Lung (tissue), 12 donors: Measurements from ENCODE around the gene SPNS2. TPM values are rescaled to one million over a fixed set of nuclear protein-coding genes. Genes with fewer than 3 reads are reported as not detected.

ENCODE experiments used
- ATAC-seq: fragments of 200-7000 bp; cut with Tn5 transposase; one replicate; pipeline ENCODE4 v1.9.1; 2020; ENCODE audit warnings: moderate number of reproducible peaks; ENCODE audit not compliant: insufficient read depth, low FRiP score
- DNase-seq, 3 donors: peaks; one replicate each; pipeline ENCODE4 v3.0.0-alpha.2; 2013 to 2017
- H3K27ac ChIP-seq, 2 donors: one replicate each; pipeline ENCODE4 v1.5.1; 2013; ENCODE audit warnings: mild to moderate bottlenecking in 2 of 2, moderate library complexity in 2 of 2, control low read depth in 1 of 2, inconsistent platforms in 1 of 2, low read depth in 1 of 2, low read length in 1 of 2
- H3K27me3 ChIP-seq, 3 donors: one replicate each; pipeline ENCODE4 v1.5.1; 2013; ENCODE audit warnings: low read length in 2 of 3; ENCODE audit not compliant: control insufficient read depth in 3 of 3, insufficient read depth in 3 of 3
- H3K36me3 ChIP-seq, 4 donors: one replicate each; pipeline ENCODE4 v1.5.1; 2013; ENCODE audit warnings: low read length in 4 of 4, mild to moderate bottlenecking in 1 of 4, moderate library complexity in 1 of 4; ENCODE audit not compliant: control insufficient read depth in 4 of 4, insufficient read depth in 4 of 4
- H3K4me1 ChIP-seq, 5 donors: one replicate each; pipeline ENCODE4 v1.5.1; 2013; ENCODE audit warnings: low read length in 5 of 5, mild to moderate bottlenecking in 2 of 5, moderate library complexity in 1 of 5; ENCODE audit not compliant: control insufficient read depth in 5 of 5, insufficient read depth in 5 of 5
- H3K4me3 ChIP-seq: one replicate; pipeline ENCODE4 v1.5.1; 2013; ENCODE audit warnings: mild to moderate bottlenecking, control low read depth, moderate library complexity
- H3K9ac ChIP-seq, 2 donors: one replicate each; pipeline ENCODE4 v1.5.1; 2013; ENCODE audit warnings: low read length in 2 of 2, control low read depth in 1 of 2; ENCODE audit not compliant: insufficient read depth in 1 of 2
- H3K9me3 ChIP-seq, 4 donors: one replicate each; pipeline ENCODE4 v1.5.1; 2013; ENCODE audit warnings: low read length in 3 of 4, mild to moderate bottlenecking in 1 of 4, moderate library complexity in 1 of 4; ENCODE audit not compliant: control insufficient read depth in 4 of 4, insufficient read depth in 3 of 4
- WGBS, 2 donors: extraction: QIAGEN DNeasy Blood & Tissue Kit; methylation state at CpG; one replicate each; pipeline ENCODE4 v1.1.7; 2013; 5-methylcytosine and 5-hydroxymethylcytosine counted together
- polyA plus RNA-seq, 2 donors: library from polyadenylated mRNA; stranded (reverse); fragments of 200-250 nt; gene quantifications; one replicate each; pipeline ENCODE4 v1.2.1, GENCODE V29; 2013
- total RNA-seq, 2 donors: library from RNA; depleted of rRNA in 1 of 2; stranded (reverse); fragments of >200 nt in 1 of 2; gene quantifications; one replicate each; pipeline ENCODE4 v1.2.1, GENCODE V29; 2014 to 2021
- TF ChIP-seq, protein P1 (sequence below): IDR thresholded peaks from 2 replicates; pipeline ENCODE4 v1.5.1; 2012; ENCODE audit warnings: mild to moderate bottlenecking; ENCODE audit errors: control extremely low read depth, extremely low read depth
- donor health status: control.
- donor health status: control.
- donor health status: Bipolar disorder and iron deficiency.
- donor health status: healthy.
- donor health status: DM: yes; HTN: yes; CAD: no.

SPNS2 gene
- total and polyA plus RNA-seq, 4 donors, result 26.8 to 60.1 (median 42.5) TPM

DNA sequence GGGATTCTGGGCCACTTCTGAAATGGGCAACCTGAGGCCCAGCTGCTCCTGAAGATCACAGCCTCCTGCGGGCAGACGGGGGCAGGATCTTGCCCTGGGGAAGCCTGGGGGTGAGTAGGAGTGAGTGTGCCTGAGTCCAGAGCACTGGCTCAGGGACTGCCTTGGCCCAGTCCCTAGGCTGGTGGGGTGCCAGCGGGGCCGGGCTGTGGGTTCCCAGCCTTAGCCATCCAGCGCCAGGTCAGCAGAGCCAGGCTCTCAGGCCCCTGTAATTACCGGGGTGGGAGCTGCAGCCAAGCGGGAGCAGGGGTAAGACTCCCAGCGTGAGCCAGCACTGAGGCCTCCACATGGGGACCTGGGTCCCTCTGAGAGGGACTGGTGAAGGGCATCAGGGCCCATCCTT, 8.2 kb downstream of the SPNS2 start:
- peak overlapping the region in 1 of 2 donors; percentile 9 for H3K27ac ChIP-seq
- H3K4me3 ChIP-seq, result no peak overlapping the region
- DNase-seq (no peak), ATAC-seq (no peak)
- 78 to 86% methylated on average over 6 to 8 of the region's 8 CpGs for WGBS, 2 donors
- H3K36me3 ChIP-seq, result no peaks in the 10 kb centered on the region
- H3K4me1 ChIP-seq, result peaks cover 0 to 70% (median 8%) of the 10 kb centered on the region in 5 donors
- H3K9ac ChIP-seq, result no peak overlapping the region
- TF ChIP-seq, protein P1, sequence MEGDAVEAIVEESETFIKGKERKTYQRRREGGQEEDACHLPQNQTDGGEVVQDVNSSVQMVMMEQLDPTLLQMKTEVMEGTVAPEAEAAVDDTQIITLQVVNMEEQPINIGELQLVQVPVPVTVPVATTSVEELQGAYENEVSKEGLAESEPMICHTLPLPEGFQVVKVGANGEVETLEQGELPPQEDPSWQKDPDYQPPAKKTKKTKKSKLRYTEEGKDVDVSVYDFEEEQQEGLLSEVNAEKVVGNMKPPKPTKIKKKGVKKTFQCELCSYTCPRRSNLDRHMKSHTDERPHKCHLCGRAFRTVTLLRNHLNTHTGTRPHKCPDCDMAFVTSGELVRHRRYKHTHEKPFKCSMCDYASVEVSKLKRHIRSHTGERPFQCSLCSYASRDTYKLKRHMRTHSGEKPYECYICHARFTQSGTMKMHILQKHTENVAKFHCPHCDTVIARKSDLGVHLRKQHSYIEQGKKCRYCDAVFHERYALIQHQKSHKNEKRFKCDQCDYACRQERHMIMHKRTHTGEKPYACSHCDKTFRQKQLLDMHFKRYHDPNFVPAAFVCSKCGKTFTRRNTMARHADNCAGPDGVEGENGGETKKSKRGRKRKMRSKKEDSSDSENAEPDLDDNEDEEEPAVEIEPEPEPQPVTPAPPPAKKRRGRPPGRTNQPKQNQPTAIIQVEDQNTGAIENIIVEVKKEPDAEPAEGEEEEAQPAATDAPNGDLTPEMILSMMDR, result no peak
- H3K9me3 ChIP-seq, result no peaks in the 10 kb centered on the region
- H3K27me3 ChIP-seq, result no peaks in the 10 kb centered on the region

DNA sequence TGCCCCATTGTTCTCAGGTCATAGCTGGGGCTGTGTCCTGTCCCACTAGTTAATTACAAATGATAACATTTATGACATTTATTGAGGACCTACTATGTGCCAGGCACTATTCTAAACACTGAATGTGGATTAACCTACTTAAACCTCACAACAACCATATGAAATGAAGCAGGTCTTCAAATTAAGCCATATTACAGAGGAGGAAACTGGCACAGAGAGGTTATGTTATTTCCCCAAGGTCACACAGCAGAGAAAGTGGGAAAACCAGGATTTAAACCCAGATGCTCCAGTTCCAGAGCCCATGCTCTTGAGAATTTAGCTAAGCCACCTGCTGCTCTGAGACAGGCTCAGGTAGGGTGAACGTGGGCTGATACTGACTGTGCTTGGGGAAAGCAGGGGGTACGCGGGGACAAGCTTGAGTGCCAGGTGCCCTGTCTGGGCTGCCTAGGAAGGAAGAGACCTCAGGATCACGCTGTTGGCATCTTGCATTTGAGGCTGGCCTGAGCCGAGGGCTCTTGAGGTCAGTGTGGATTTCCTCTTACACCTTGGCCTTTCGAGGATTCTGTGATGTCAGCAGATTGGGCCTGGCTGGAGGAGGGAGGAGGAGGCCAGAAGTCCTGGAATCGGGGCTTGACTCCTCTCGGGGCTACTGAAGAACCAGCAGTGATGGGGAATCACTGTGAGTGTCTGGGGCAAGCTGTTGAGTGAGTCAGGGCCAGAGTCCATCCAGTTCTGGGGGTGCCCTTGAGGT, 8.9 kb downstream of the SPNS2 start:
- no peak for ATAC-seq
- WGBS, 2 donors, result 49 to 59% methylated on average over 8 of the region's 8 CpGs
- H3K4me1 ChIP-seq, result peaks cover 0 to 76% (median 8%) of the 10 kb centered on the region in 5 donors

DNA sequence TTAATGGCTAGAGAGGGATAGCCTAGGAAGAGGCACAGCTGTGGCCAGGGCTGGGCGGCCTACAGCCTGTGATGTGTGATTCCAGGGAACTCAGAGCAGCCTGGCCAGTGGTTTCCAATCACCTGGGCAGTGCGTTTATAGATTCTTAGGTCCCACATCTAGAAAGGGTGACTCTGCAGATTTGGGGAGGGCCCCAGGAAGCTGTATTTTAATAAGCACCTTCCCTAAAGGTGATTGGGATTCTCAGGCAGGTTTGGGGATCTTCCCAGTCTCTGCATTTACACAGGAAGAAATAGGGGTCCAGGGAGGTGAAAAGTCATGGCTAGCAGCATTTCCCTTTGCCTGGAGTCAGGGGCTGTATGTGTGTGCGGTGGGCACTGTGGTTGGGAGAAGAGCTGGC, 9.5 kb downstream of the SPNS2 start:
- no peak overlapping the region for H3K4me3 ChIP-seq
- no peak for DNase-seq
- TF ChIP-seq, protein P1, result no peak
- H3K27me3 ChIP-seq, result no peaks in the 10 kb centered on the region
- no peaks in the 10 kb centered on the region for H3K36me3 ChIP-seq
- peaks cover 0 to 78% (median 13%) of the 10 kb centered on the region in 5 donors for H3K4me1 ChIP-seq
- no peak overlapping the region for H3K9ac ChIP-seq
- H3K9me3 ChIP-seq, result no peaks in the 10 kb centered on the region
- H3K27ac ChIP-seq, result peak overlapping the region in 1 of 2 donors; percentile 70
- 69 to 77% methylated on average over 3 of the region's 3 CpGs for WGBS, 2 donors
- ATAC-seq, result no peak

More for the DNA sequence above, 8.9 kb downstream of the SPNS2 start:
- DNase-seq, result no peak
- peak overlapping the region in 1 of 2 donors; percentile 70 for H3K27ac ChIP-seq
- H3K4me3 ChIP-seq, result no peak overlapping the region
- H3K9me3 ChIP-seq, result no peaks in the 10 kb centered on the region
- H3K9ac ChIP-seq, result no peak overlapping the region
- H3K27me3 ChIP-seq, result no peaks in the 10 kb centered on the region
- TF ChIP-seq, protein P1, result no peak
- H3K36me3 ChIP-seq, result no peaks in the 10 kb centered on the region
